Ectodermal cell (in vitro differentiated cells): ENCODE results near the gene PGPEP1.
"Not testable (repeated sequence)": the region's sequence is repeated elsewhere in the genome, so short reads cannot be mapped to it uniquely, and the experiment has no call there.

Experiments
- H3K27ac ChIP-seq: 2 replicates; pipeline ENCODE4 v1.7.0; 2013; ENCODE audit warnings: mild to moderate bottlenecking, low read depth, low read length; ENCODE audit not compliant: insufficient read depth, poor library complexity, severe bottlenecking
- H3K27me3 ChIP-seq: 2 replicates; pipeline ENCODE4 v1.7.0; 2013; ENCODE audit warnings: mild to moderate bottlenecking, low read length; ENCODE audit not compliant: insufficient read depth, control insufficient read depth, poor library complexity, severe bottlenecking
- H3K36me3 ChIP-seq: one replicate; pipeline ENCODE4 v1.7.0; 2013; ENCODE audit warnings: low read length; ENCODE audit not compliant: control insufficient read depth, insufficient read depth
- H3K4me1 ChIP-seq: one replicate; pipeline ENCODE4 v1.7.0; 2013; ENCODE audit warnings: low read length; ENCODE audit not compliant: control insufficient read depth, insufficient read depth
- H3K4me3 ChIP-seq: 2 replicates; pipeline ENCODE4 v1.7.0; 2013; ENCODE audit warnings: low read depth, low read length, control low read depth; ENCODE audit not compliant: insufficient read depth
- H3K9me3 ChIP-seq: 2 replicates; pipeline ENCODE4 v1.7.0; 2013; ENCODE audit warnings: mild to moderate bottlenecking, low read length, moderate library complexity; ENCODE audit not compliant: control insufficient read depth
- WGBS, 2 experiments: methylation state at CpG; one replicate each; pipeline ENCODE4 v1.1.7; 2013; ENCODE audit warnings: missing lambda C conversion rate in 2 of 2; 5-methylcytosine and 5-hydroxymethylcytosine counted together

PGPEP1 gene

GRCh38 chr19:18348171-18348570 is 7.8 kb downstream of the PGPEP1 start:
- Histone ChIP-seq H3K36me3 (no peaks in the 10 kb centered on the region), H3K27me3 (no peaks in the 10 kb centered on the region), H3K9me3 (no peaks in the 10 kb centered on the region), H3K27ac (no peak overlapping the region), H3K4me1 (peaks cover 16% of the 10 kb centered on the region), H3K4me3 (no peak overlapping the region)
- 92 to 95% methylated on average over 17 of the region's 17 CpGs for WGBS, 2 experiments

GRCh38 chr19:18348818-18349339 is 8.5 kb downstream of the PGPEP1 start:
- 89 to 92% methylated on average over 6 of the region's 6 CpGs for WGBS, 2 experiments
- H3K27ac ChIP-seq, H3K9me3 ChIP-seq, H3K27me3 ChIP-seq, H3K4me3 ChIP-seq, H3K36me3 ChIP-seq: not testable (repeated sequence)
- H3K4me1 ChIP-seq, result peaks cover 16% of the 10 kb centered on the region

- peaks cover 9% of the 10 kb centered on the region for H3K4me1 ChIP-seq
- H3K27me3 ChIP-seq, result no peaks in the 10 kb centered on the region
- no peaks in the 10 kb centered on the region for H3K9me3 ChIP-seq
- no peak overlapping the region for H3K27ac ChIP-seq
- no peaks in the 10 kb centered on the region for H3K36me3 ChIP-seq
- WGBS, 2 experiments, result 67 to 72% methylated on average over 12 of the region's 12 CpGs
- no peak overlapping the region for H3K4me3 ChIP-seq
Measured at GRCh38 chr19:18349524-18350128, 9.2 kb downstream of the PGPEP1 start.

- no peaks in the 10 kb centered on the region for H3K36me3 ChIP-seq
- H3K9me3 ChIP-seq, result no peaks in the 10 kb centered on the region
- 85 to 86% methylated on average over 9 of the region's 9 CpGs for WGBS, 2 experiments
- no peak overlapping the region for H3K4me3 ChIP-seq
- peaks cover 4% of the 10 kb centered on the region for H3K4me1 ChIP-seq
- H3K27me3 ChIP-seq, result no peaks in the 10 kb centered on the region
- H3K27ac ChIP-seq, result no peak overlapping the region
Measured at GRCh38 chr19:18350490-18350889, 10.1 kb downstream of the PGPEP1 start.

- Histone ChIP-seq H3K4me3 (no peak overlapping the region), H3K4me1 (no peaks in the 10 kb centered on the region), H3K9me3 (no peaks in the 10 kb centered on the region), H3K36me3 (no peaks in the 10 kb centered on the region), H3K27ac (no peak overlapping the region), H3K27me3 (no peaks in the 10 kb centered on the region)
- 90 to 93% methylated on average over 7 of the region's 7 CpGs for WGBS, 2 experiments
Measured at GRCh38 chr19:18351544-18351943, 11.1 kb downstream of the PGPEP1 start.

GRCh38 chr19:18353378-18354005 is 13.1 kb downstream of the PGPEP1 start:
- Histone ChIP-seq H3K27me3 (no peaks in the 10 kb centered on the region), H3K27ac (no peak overlapping the region), H3K4me1 (no peaks in the 10 kb centered on the region), H3K36me3 (no peaks in the 10 kb centered on the region), H3K4me3 (no peak overlapping the region), H3K9me3 (no peaks in the 10 kb centered on the region)
- WGBS, 2 experiments, result 92 to 95% methylated on average over 8 of the region's 8 CpGs

GRCh38 chr19:18354743-18355142 is 14.3 kb downstream of the PGPEP1 start:
- H3K4me3 ChIP-seq, H3K27me3 ChIP-seq, H3K36me3 ChIP-seq, H3K27ac ChIP-seq, H3K4me1 ChIP-seq, H3K9me3 ChIP-seq: not testable (repeated sequence)
- WGBS, 2 experiments, result 96% methylated on average over 5 to 7 of the region's 7 CpGs

GRCh38 chr19:18357041-18357440 is 16.6 kb downstream of the PGPEP1 start:
- WGBS, 2 experiments, result 90 to 95% methylated on average over 3 of the region's 3 CpGs
- Histone ChIP-seq H3K36me3 (no peaks in the 10 kb centered on the region), H3K27ac (no peak overlapping the region), H3K4me1 (no peaks in the 10 kb centered on the region), H3K9me3 (no peaks in the 10 kb centered on the region), H3K4me3 (no peak overlapping the region), H3K27me3 (no peaks in the 10 kb centered on the region)

- H3K36me3 ChIP-seq, result no peaks in the 10 kb centered on the region
- H3K9me3 ChIP-seq, result no peaks in the 10 kb centered on the region
- no peak overlapping the region for H3K27ac ChIP-seq
- H3K4me1 ChIP-seq, result peaks cover 6% of the 10 kb centered on the region
- 95 to 96% methylated on average over 8 of the region's 8 CpGs for WGBS, 2 experiments
- no peak overlapping the region for H3K4me3 ChIP-seq
- no peaks in the 10 kb centered on the region for H3K27me3 ChIP-seq
Measured at GRCh38 chr19:18361646-18362045, 21.2 kb downstream of the PGPEP1 start.

GRCh38 chr19:18362934-18363542 is 22.6 kb downstream of the PGPEP1 start:
- whole genome bisulfite sequencing, 2 experiments, result 94 to 95% methylated on average over 16 to 17 of the region's 17 CpGs
- no peaks in the 10 kb centered on the region for H3K27me3 ChIP-seq

More at GRCh38 chr19:18362934-18363542, 22.6 kb downstream of the PGPEP1 start:
- Histone ChIP-seq H3K4me1 (peaks cover 6% of the 10 kb centered on the region), H3K36me3 (no peaks in the 10 kb centered on the region), H3K9me3 (no peaks in the 10 kb centered on the region), H3K4me3 (no peak overlapping the region), H3K27ac (no peak overlapping the region)
